ENCODE results near the gene TRMO.

The TRMO gene

DNA sequence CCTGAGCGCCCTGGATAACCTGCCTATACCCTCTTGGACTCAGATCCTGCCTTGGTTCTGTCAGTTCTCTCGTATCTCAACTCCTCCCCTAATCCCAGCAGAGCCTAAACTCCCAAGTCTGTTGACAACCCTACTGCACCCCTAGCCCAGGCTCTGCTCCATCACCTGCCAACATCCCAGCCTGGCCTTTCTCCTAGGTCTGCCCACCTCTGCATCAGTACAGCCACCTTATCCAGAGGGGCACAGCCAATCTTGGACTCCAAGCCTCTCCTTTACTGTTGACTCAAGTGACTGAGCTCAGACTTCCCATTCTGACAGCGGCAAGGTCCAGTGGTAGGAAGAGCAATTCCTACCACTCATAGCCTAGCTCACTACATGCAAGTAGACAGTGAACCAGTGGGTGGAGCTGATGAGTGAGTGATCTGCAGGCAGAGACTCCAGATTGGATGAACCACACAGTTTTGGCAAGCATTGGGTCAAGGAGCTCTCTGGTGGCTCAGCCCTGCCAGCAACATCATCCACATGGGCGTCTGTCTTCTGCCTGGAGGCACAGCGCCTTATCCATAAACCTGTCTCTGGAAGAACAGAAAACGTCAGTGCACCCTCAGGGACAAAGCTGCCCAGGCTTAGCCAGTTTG is 26.5 kb downstream of the TRMO start:
- no peaks in the 10 kb centered on the region for H4K20me1 ChIP-seq (ENCODE audit: insufficient read depth, low read length)
- H3K9ac ChIP-seq (ENCODE audit: low read length) = no peak overlapping the region
- H2AFZ ChIP-seq (ENCODE audit: low read length) = no peak overlapping the region
- no peaks in the 10 kb centered on the region for H3K9me3 ChIP-seq (replicated peaks; ENCODE audit: insufficient read depth, low read length)
- DNase-seq = peak; percentile 16
- H3K4me2 ChIP-seq (ENCODE audit: low read depth, low read length) = no peak overlapping the region
- TF ChIP-seq, protein P1, sequence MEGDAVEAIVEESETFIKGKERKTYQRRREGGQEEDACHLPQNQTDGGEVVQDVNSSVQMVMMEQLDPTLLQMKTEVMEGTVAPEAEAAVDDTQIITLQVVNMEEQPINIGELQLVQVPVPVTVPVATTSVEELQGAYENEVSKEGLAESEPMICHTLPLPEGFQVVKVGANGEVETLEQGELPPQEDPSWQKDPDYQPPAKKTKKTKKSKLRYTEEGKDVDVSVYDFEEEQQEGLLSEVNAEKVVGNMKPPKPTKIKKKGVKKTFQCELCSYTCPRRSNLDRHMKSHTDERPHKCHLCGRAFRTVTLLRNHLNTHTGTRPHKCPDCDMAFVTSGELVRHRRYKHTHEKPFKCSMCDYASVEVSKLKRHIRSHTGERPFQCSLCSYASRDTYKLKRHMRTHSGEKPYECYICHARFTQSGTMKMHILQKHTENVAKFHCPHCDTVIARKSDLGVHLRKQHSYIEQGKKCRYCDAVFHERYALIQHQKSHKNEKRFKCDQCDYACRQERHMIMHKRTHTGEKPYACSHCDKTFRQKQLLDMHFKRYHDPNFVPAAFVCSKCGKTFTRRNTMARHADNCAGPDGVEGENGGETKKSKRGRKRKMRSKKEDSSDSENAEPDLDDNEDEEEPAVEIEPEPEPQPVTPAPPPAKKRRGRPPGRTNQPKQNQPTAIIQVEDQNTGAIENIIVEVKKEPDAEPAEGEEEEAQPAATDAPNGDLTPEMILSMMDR (IDR thresholded peaks at IDR 0.05; ENCODE audit: low read length) = peak; percentile 36
- TF ChIP-seq EZH2phosphoT487 (IDR thresholded peaks at IDR 0.05; ENCODE audit: low read length) = no peak
- H3K79me2 ChIP-seq (ENCODE audit: low read length) = no peaks in the 10 kb centered on the region
- no peaks in the 10 kb centered on the region for H3F3A ChIP-seq (ENCODE audit: insufficient read depth, low read length)
- no peaks in the 10 kb centered on the region for H3K4me1 ChIP-seq (ENCODE audit: low read length)
- H3K36me3 ChIP-seq (replicated peaks; ENCODE audit: insufficient read depth, low read length) = no peaks in the 10 kb centered on the region
- H3K27ac ChIP-seq (ENCODE audit: low read length) = no peak overlapping the region
- no peaks in the 10 kb centered on the region for H3K9me2 ChIP-seq (replicated peaks; ENCODE audit: insufficient read depth, low read length)
- no peak overlapping the region for H3K4me3 ChIP-seq (ENCODE audit: low read length)
- H3K27me3 ChIP-seq (replicated peaks; ENCODE audit: insufficient read depth, low read length) = no peaks in the 10 kb centered on the region

DNA sequence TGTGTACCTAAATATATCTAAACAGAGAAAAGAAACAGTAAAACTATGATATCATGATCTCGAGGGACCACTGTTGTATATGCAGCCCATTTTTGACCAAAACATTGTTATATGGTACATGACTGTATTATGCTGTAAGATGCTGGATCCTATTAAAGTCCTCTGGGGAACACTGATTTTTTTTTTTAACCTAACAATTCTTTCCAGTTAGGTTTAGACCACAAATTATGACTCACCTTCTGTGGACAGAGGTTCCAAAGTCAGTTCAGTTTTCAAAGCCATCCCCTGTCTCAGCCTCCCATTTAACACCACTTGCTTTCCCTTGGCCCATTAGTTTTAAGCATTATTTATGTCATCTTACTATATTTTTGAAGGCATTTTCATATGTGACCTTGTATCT is 27.1 kb downstream of the TRMO start:
- no peaks in the 10 kb centered on the region for H3K9me2 ChIP-seq (replicated peaks; ENCODE audit: insufficient read depth, low read length)
- no peaks in the 10 kb centered on the region for H3K79me2 ChIP-seq (ENCODE audit: low read length)
- no peaks in the 10 kb centered on the region for H3K36me3 ChIP-seq (replicated peaks; ENCODE audit: insufficient read depth, low read length)
- no peak for DNase-seq
- H3K9ac ChIP-seq (ENCODE audit: low read length) = no peak overlapping the region
- H3K9me3 ChIP-seq (replicated peaks; ENCODE audit: insufficient read depth, low read length) = no peaks in the 10 kb centered on the region
- no peak for TF ChIP-seq EZH2phosphoT487 (IDR thresholded peaks at IDR 0.05; ENCODE audit: low read length)
- TF ChIP-seq, protein P1 (IDR thresholded peaks at IDR 0.05; ENCODE audit: low read length) = no peak
- TF ChIP-seq EZH2 (optimal IDR thresholded peaks at IDR 0.05; ENCODE audit: low read depth, low read length) = no peak
- no peak overlapping the region for H2AFZ ChIP-seq (ENCODE audit: low read length)
- no peaks in the 10 kb centered on the region for H3F3A ChIP-seq (ENCODE audit: insufficient read depth, low read length)
- H3K27ac ChIP-seq (ENCODE audit: low read length) = no peak overlapping the region
- H3K4me3 ChIP-seq (ENCODE audit: low read length) = no peak overlapping the region
- no peak overlapping the region for H3K4me2 ChIP-seq (ENCODE audit: low read depth, low read length)
- no peaks in the 10 kb centered on the region for H3K4me1 ChIP-seq (ENCODE audit: low read length)
- no peaks in the 10 kb centered on the region for H3K27me3 ChIP-seq (replicated peaks; ENCODE audit: insufficient read depth, low read length)
- no peaks in the 10 kb centered on the region for H4K20me1 ChIP-seq (ENCODE audit: insufficient read depth, low read length)

DNA sequence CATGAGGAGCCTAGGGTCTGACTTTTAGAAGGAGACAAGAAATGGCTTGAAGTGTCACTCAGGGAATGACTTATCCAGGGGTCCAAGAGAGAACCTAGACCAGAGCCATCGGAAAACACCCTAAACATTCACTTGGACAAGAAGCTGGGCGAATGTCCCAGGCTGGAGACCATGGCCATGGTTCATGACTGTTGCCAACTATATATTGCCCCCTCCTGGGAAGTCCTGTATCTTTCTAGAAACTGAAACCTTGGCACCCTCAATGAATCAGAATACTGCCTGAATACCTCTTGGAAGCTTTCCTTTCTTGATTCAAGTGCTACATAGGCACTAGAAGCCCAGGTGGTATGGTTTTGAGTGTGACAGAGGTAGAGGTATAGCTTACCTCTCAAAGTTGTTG is 29.9 kb downstream of the TRMO start:
- Histone ChIP-seq H4K20me1 (ENCODE audit: insufficient read depth, low read length) (no peaks in the 10 kb centered on the region), H3K4me1 (ENCODE audit: low read length) (no peaks in the 10 kb centered on the region), H3K36me3 (replicated peaks; ENCODE audit: insufficient read depth, low read length) (no peaks in the 10 kb centered on the region), H3K9ac (ENCODE audit: low read length) (no peak overlapping the region), H3K9me2 (replicated peaks; ENCODE audit: insufficient read depth, low read length) (no peaks in the 10 kb centered on the region), H3K4me3 (ENCODE audit: low read length) (no peak overlapping the region), H3F3A (ENCODE audit: insufficient read depth, low read length) (no peaks in the 10 kb centered on the region), H3K79me2 (ENCODE audit: low read length) (no peaks in the 10 kb centered on the region), H3K27me3 (replicated peaks; ENCODE audit: insufficient read depth, low read length) (no peaks in the 10 kb centered on the region), H2AFZ (ENCODE audit: low read length) (no peak overlapping the region), H3K27ac (ENCODE audit: low read length) (no peak overlapping the region), H3K4me2 (ENCODE audit: low read depth, low read length) (no peak overlapping the region), H3K9me3 (replicated peaks; ENCODE audit: insufficient read depth, low read length) (no peaks in the 10 kb centered on the region)
- TF ChIP-seq EZH2phosphoT487 (IDR thresholded peaks at IDR 0.05; ENCODE audit: low read length) (no peak), EZH2 (optimal IDR thresholded peaks at IDR 0.05; ENCODE audit: low read depth, low read length) (no peak)
- TF ChIP-seq, protein P1 (IDR thresholded peaks at IDR 0.05; ENCODE audit: low read length) = no peak
- no peak for DNase-seq

All from MM.1S (cell line).